Smooth muscle cell (in vitro differentiated cells): ENCODE measurements around the gene CHST11. TPM values are rescaled to one million over a fixed set of nuclear protein-coding genes. Genes with fewer than 3 reads are reported as not detected.

Experiments used
- DNase-seq: peaks from one replicate; lab custom pipeline; 2025; ENCODE audit not compliant: unreplicated experiment; lab: John Stamatoyannopoulos, UW
- H2AFZ ChIP-seq: fragments of 200-600 bp; sonication (generic); 2 replicates; pipeline ENCODE4 v1.6.0; 2016; ENCODE audit warnings: antibody characterized with exemption, low read depth, mild to moderate bottlenecking
- H3F3A ChIP-seq: fragments of 200-600 bp; sonication (generic); 2 replicates; pipeline ENCODE4 v1.6.0; 2017; ENCODE audit warnings: antibody characterized with exemption, low read depth
- H3K27ac ChIP-seq: fragments of 200-600 bp; sonication (generic); 2 replicates; pipeline ENCODE4 v1.5.1; 2016; ENCODE audit warnings: low read depth, mild to moderate bottlenecking
- H3K27me3 ChIP-seq: fragments of 200-600 bp; sonication (generic); 2 replicates; pipeline ENCODE4 v1.6.1; 2016; ENCODE audit warnings: low read depth, mild to moderate bottlenecking
- H3K36me3 ChIP-seq: fragments of 200-600 bp; sonication (generic); 2 replicates; pipeline ENCODE4 v1.5.1; 2016; ENCODE audit warnings: low read depth
- H3K4me1 ChIP-seq: fragments of 200-600 bp; sonication (generic); 2 replicates; pipeline ENCODE4 v1.5.1; 2016; ENCODE audit warnings: low read depth
- H3K4me2 ChIP-seq: fragments of 200-600 bp; sonication (generic); 2 replicates; pipeline ENCODE4 v1.6.0; 2016; ENCODE audit warnings: mild to moderate bottlenecking
- H3K4me3 ChIP-seq: fragments of 200-600 bp; sonication (generic); 2 replicates; pipeline ENCODE4 v1.5.1; 2016; ENCODE audit warnings: mild to moderate bottlenecking
- H3K79me2 ChIP-seq: fragments of 200-600 bp; sonication (generic); 2 replicates; pipeline ENCODE4 v1.6.0; 2016; ENCODE audit warnings: low read depth, mild to moderate bottlenecking
- H3K9ac ChIP-seq: fragments of 200-600 bp; sonication (generic); 2 replicates; pipeline ENCODE4 v1.6.0; 2016; ENCODE audit warnings: low read depth
- H3K9me3 ChIP-seq: fragments of 200-600 bp; sonication (generic); replicated peaks from 2 replicates; pipeline ENCODE4 v1.5.1; 2016; ENCODE audit warnings: low read depth
- H4K20me1 ChIP-seq: fragments of 200-600 bp; sonication (generic); 2 replicates; pipeline ENCODE4 v1.6.0; 2016; ENCODE audit warnings: low read depth
- WGBS: methylation state at CpG from one replicate; pipeline ENCODE4 v1.1.7; 2016; ENCODE audit warnings: low lambda C conversion rate; 5-methylcytosine and 5-hydroxymethylcytosine counted together
- polyA plus RNA-seq: library from polyadenylated mRNA; unstranded; fragments of >200 nt; fragmentation: Nextera tagmentation; extraction: Ambion mirVana; gene quantifications from 2 replicates; pipeline ENCODE4 v1.2.1, GENCODE V29; 2016
- total RNA-seq: library from RNA; depleted of rRNA; stranded (reverse); fragments of >200 nt; gene quantifications from 2 replicates; pipeline ENCODE4 v1.2.3, GENCODE V29; 2014
- TF ChIP-seq, protein P1 (sequence below): fragments of 200-600 bp; sonication (generic); IDR thresholded peaks from 2 replicates; pipeline ENCODE4 v1.5.1; 2017; ENCODE audit warnings: borderline replicate concordance, mild to moderate bottlenecking, antibody characterized with exemption; ENCODE audit not compliant: insufficient read depth, poor library complexity, severe bottlenecking

CHST11 gene
- total and polyA plus RNA-seq, 2 experiments from 2014 or later, result 6.9 to 10.2 TPM

DNA sequence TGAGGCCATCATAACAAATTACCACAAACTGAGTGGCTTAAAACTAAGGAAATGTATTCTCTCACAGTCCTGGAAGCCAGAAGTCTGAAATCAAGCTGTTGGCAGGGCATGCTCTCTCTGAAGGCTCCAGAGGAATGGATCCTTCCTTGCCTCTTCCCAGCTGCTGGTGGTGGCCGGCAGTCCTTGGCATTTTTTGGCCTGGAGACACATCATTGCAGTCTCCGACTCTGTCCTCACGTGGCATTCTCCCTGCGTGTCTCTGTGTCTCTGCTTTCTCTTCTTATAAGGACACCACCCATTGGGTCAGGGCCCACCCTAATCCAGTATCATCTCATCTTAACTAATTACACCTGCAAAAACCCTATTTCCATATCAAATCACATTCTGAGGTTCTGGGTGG, 295.3 kb downstream of the CHST11 start:
- no peaks in the 10 kb centered on the region for H3K79me2 ChIP-seq
- H3K4me3 ChIP-seq, result no peak overlapping the region
- no peaks in the 10 kb centered on the region for H3K36me3 ChIP-seq
- H3K4me2 ChIP-seq, result no peak overlapping the region
- no peaks in the 10 kb centered on the region for H3K9me3 ChIP-seq
- 95% methylated on average over 4 of the region's 4 CpGs for WGBS
- peaks cover 24% of the 10 kb centered on the region for H4K20me1 ChIP-seq
- no peaks in the 10 kb centered on the region for H3K27me3 ChIP-seq
- TF ChIP-seq, protein P1, sequence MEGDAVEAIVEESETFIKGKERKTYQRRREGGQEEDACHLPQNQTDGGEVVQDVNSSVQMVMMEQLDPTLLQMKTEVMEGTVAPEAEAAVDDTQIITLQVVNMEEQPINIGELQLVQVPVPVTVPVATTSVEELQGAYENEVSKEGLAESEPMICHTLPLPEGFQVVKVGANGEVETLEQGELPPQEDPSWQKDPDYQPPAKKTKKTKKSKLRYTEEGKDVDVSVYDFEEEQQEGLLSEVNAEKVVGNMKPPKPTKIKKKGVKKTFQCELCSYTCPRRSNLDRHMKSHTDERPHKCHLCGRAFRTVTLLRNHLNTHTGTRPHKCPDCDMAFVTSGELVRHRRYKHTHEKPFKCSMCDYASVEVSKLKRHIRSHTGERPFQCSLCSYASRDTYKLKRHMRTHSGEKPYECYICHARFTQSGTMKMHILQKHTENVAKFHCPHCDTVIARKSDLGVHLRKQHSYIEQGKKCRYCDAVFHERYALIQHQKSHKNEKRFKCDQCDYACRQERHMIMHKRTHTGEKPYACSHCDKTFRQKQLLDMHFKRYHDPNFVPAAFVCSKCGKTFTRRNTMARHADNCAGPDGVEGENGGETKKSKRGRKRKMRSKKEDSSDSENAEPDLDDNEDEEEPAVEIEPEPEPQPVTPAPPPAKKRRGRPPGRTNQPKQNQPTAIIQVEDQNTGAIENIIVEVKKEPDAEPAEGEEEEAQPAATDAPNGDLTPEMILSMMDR, result no peak
- H3K27ac ChIP-seq, result no peak overlapping the region
- DNase-seq, result no peak
- H3F3A ChIP-seq, result no peaks in the 10 kb centered on the region
- peaks cover 19% of the 10 kb centered on the region for H3K4me1 ChIP-seq
- no peak overlapping the region for H3K9ac ChIP-seq
- no peak overlapping the region for H2AFZ ChIP-seq

DNA sequence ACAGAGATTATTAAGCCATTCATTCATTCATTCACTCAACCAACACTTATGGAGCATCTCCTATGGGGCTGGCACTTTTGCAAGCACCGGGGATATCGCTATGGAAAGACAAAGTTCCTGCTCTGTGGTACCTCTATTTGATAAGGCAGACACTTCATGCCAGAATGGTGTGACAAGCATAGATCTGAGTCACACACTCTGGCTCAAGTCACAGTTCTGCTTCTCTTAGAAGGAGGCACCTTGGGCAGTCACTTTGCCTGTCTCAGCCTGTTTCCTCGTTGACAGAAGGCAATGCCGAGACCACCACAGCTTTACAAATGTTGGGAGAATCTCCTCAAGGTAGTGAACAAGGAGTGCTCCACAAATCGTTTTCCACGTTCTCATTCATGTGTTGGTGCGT, 296.1 kb downstream of the CHST11 start:
- no peaks in the 10 kb centered on the region for H3K36me3 ChIP-seq
- peaks cover 16% of the 10 kb centered on the region for H3K4me1 ChIP-seq
- no peaks in the 10 kb centered on the region for H3K27me3 ChIP-seq
- H4K20me1 ChIP-seq, result peaks cover 19% of the 10 kb centered on the region
- no peak overlapping the region for H3K4me2 ChIP-seq
- H3K9me3 ChIP-seq, result no peaks in the 10 kb centered on the region
- DNase-seq, result no peak
- H3K9ac ChIP-seq, result no peak overlapping the region
- TF ChIP-seq, protein P1, result no peak
- no peak overlapping the region for H2AFZ ChIP-seq
- no peaks in the 10 kb centered on the region for H3K79me2 ChIP-seq
- 88% methylated on average over 7 of the region's 7 CpGs for WGBS
- H3K27ac ChIP-seq, result no peak overlapping the region
- no peaks in the 10 kb centered on the region for H3F3A ChIP-seq
- H3K4me3 ChIP-seq, result no peak overlapping the region

DNA sequence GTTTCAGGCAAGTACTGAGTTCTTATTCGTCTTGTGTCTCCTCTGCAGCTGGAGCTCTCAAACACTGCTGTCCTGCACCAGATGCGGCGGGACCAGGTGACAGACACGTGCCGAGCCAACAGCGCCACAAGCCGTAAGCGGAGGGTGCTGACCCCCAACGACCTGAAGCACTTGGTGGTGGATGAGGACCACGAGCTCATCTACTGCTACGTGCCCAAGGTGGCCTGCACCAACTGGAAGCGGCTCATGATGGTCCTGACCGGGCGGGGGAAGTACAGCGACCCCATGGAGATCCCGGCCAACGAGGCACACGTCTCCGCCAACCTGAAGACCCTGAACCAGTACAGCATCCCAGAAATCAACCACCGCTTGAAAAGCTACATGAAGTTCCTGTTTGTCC, 300.2 kb downstream of the CHST11 start:
- WGBS, result 97% methylated on average over 20 of the region's 20 CpGs
- Histone ChIP-seq H3K36me3 (no peaks in the 10 kb centered on the region), H3K4me1 (no peaks in the 10 kb centered on the region), H3K9me3 (no peaks in the 10 kb centered on the region), H2AFZ (no peak overlapping the region), H3K4me2 (no peak overlapping the region), H3K9ac (no peak overlapping the region), H3K27me3 (no peaks in the 10 kb centered on the region), H3F3A (no peaks in the 10 kb centered on the region), H3K4me3 (no peak overlapping the region), H3K27ac (no peak overlapping the region), H4K20me1 (peaks cover 11% of the 10 kb centered on the region), H3K79me2 (no peaks in the 10 kb centered on the region)
- no peak for DNase-seq
- TF ChIP-seq, protein P1, result no peak

DNA sequence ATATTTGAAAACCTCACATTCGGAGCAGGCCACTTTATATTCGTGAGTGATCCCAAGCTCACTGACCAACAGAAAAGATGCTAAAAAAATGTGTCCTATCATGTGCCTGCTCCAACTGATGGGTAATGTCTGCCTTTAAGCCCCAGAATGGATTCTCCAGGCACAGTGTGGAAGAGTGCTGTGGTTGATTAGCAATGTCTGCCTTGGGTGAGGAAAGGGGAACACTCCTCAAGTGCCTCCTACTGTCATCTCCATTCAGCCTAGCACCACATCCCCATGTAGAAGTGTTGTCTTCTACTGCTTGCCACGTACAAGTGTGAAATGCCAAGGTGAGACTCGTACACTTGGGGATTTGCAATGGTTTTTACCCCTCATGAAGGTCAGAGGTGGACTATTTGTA, 302.0 kb downstream of the CHST11 start:
- H3K4me3 ChIP-seq, result no peak overlapping the region
- WGBS, result 96% methylated on average over 4 of the region's 4 CpGs
- H3K9me3 ChIP-seq, result no peaks in the 10 kb centered on the region
- no peak overlapping the region for H3K27ac ChIP-seq
- DNase-seq, result no peak
- no peaks in the 10 kb centered on the region for H3K79me2 ChIP-seq
- H4K20me1 ChIP-seq, result peaks cover 4% of the 10 kb centered on the region
- no peaks in the 10 kb centered on the region for H3K27me3 ChIP-seq
- no peak overlapping the region for H3K9ac ChIP-seq
- H3K4me2 ChIP-seq, result no peak overlapping the region
- H3F3A ChIP-seq, result no peaks in the 10 kb centered on the region
- H3K4me1 ChIP-seq, result no peaks in the 10 kb centered on the region
- no peaks in the 10 kb centered on the region for H3K36me3 ChIP-seq
- TF ChIP-seq, protein P1, result no peak
- no peak overlapping the region for H2AFZ ChIP-seq
